Left forelimb (tissue), 1 donor: Measurements from ENCODE around the gene KIFC3.
"Not testable (repeated sequence)": the region's sequence is repeated elsewhere in the genome, so short reads cannot be mapped to it uniquely, and the experiment has no call there.

Experiments used
- DNase-seq: peaks from one replicate; pipeline ENCODE4 v3.0.0-alpha.2; 2018; ENCODE audit warnings: low spot score

Gene KIFC3

DNA sequence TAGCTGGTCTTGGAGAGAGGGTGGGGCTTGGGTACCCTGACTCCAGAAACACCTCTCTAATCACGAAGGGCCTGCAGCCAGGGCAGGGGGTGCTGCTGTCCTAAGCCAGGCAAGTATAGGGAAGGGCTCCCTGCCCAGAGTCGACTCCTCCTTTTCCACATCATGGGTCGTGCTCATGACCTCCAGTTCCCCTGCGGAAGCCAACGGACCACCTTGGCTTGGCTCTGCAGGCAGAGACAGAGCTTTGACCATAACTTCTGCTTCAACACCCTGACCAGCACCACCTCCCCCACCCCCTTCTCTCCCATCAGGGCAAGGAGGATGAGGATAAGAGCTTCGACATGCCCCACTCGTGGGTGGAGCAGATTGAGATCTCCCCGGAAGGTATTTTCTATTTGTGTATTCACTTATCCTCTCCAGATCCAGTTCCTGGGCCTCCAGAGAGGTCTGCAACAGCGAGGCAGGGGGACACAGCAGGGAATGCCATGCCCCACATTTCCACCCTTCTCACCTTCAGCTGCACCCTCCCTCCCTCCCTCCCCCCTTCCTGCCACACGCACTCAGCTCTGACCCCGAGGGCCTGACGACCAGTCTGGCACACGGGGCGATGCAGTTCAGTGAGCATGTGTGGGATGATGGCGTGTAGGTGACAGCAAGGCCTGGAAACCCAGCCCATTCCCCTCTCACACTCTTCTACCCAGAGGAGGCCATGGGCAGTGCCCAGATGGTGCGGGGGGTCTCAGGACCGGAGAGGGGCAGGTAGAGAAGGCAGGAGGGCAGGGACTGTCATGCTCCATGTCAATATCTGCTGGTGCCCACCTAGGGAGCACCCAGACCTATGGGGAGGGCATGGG, 80.7 kb downstream of the KIFC3 start:
- no peak for DNase-seq

DNA sequence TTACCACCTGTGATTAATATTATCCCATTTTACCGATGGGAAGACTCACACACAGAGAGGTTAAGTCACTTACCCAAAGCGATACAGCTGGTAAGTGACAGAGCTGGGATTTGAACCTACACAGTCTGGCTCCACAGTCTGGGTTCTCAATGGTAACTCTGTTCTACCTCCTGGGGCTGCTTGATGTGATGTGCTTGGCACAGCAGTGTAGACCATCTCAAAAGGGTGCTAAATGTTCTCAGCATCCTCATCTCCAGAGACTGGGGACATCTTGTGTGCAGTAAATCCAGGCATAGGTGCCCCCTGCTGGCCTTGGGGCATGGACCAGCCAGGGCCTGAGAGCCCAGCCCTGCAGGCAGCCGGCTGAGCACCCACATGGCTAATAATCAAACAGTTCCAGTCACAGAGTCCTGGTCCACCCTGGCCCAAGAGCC, 82.1 kb downstream of the KIFC3 start:
- DNase-seq, result no peak

DNA sequence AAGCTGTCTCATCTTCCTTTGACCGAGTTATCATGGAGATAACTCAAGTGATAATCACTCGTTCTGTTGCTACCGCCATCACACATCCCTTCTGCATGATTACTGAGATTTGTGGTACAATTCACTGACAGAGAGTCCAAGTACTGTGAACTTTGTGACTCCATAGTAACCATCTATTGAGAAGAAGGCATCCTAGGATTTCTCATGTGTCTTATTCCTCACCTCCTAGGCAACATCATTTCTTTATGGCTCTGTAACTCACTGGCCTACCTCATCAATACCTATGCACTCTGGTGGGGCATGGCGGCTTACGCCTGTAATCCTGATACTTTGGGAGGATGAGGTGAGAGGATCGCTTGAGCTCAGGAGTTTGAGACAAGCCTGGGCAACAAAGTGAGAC, 88.2 kb downstream of the KIFC3 start:
- DNase-seq, result no peak

DNA sequence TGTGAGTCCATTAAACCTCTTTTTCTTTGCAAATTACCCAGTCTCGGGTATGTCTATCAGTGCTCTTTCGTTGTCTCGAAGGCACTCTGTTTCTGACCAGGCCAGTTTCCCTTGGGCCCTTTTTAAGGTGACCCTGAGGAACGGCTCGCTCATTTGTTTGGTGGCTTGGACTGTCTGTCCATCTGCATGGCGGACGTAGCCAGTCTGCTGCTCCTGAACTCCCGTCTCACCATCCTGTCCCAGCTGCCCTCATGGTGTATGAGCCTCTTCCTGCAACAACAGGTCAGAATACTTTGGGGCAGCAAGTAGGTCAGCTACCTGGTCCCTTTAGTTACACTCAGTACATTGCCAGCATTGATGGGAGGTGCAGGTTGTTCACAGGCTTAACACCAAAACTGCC, 88.7 kb downstream of the KIFC3 start:
- no peak for DNase-seq

DNA sequence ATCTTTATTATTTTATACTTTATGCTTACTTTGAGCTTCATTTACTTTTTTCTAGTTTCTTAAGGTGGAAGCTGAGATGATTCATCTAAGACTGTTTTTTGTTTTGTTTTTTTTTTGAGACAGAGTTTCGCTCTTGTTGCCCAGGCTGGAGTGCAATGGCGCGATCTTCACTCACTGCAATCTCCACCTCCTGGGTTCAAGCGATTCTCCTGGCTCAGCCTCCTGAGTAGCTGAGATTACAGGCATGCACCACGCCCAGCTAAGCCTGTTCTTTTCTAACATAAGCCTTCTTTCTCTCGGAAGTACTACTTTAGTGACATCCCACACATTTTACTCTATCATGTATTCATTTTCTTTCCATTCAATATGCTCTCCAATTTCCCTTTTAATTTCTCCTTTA, 89.7 kb downstream of the KIFC3 start:
- not testable (repeated sequence) for DNase-seq

DNA sequence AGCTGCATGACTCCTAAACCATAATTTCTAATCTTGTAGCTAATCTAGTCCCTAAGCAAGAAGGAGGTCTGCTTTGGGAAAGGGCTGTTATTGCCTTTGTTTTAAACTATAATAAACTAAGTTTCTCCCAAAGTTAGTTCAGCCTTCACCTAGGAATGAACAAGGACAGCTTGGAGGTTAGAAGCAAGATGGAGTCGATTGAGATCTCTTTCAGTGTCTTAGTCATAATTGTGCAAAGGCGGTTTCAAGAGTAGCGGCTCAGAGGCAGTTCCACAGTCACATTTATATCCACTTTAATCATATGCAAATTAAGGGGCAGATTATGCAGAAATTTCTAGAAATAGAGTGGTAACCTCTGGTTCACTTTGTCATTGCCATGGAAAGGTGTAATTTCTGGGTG, 90.3 kb downstream of the KIFC3 start:
- no peak for DNase-seq

DNA sequence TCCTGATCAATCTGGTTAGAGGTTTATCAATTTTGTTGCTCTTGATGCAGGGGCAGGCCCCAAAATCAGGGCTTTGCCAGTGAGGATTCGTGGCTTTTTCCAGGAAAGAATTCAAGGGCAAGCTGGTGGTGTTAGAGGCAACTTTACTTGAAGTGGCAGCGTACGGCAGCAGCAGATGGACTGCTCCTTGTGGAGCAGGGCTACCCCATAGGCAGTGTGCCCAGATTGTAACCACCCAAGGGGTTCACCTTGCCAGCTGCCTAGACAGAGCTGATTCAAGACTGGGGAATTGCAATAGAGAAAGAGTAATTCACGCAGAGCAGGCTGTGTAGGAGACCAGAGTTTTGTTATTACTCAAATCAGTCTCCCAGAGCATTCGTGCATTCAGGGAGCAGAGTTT, 90.9 kb downstream of the KIFC3 start:
- DNase-seq, result no peak

DNA sequence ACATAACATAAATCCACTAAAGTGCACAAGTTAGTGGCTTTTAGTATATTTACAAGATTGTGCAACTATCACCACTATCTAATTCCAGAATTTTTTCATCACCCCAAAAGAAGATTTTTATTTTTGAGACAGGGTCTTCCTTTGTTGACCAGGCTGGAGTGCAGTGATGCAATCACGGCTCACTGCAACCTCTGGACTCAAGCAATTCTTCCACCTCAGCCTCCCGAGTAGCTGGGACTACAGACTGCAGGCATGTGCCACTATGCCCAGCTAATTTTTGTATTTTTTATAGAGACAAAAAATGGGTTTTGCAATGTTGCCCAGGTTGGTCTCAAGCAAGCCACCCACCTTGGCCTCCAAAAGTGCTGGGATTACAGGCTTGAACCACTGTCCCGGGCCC, 92.6 kb downstream of the KIFC3 start:
- DNase-seq, result no peak
